B cell (primary cell): ENCODE measurements around the gene GPR156. TPM values are rescaled to one million over a fixed set of nuclear protein-coding genes. Genes with fewer than 3 reads are reported as not detected.

Source experiments
- ATAC-seq: fragments of 200-7000 bp; cut with Tn5 transposase; one replicate; pipeline ENCODE4 v1.10.0; 2021; ENCODE audit warnings: low read depth, mild to moderate bottlenecking, moderate number of reproducible peaks, moderate library complexity
- CTCF ChIA-PET: fragments of 350-600 bp; sonication (Branson Sonifier 250); formaldehyde crosslinking; loops from one replicate; lab custom pipeline; 2021; ENCODE audit warnings: antibody characterized with exemption, inconsistent platforms; lab: Charles Lee
- POLR2A ChIA-PET: fragments of 350-600 bp; sonication (Branson Sonifier 250); formaldehyde crosslinking; loops from one replicate; lab custom pipeline; 2021; ENCODE audit warnings: antibody characterized with exemption; lab: Charles Lee
- DNase-seq: peaks from one replicate; pipeline ENCODE4 v3.0.0; 2013
- H2AFZ ChIP-seq: 2 replicates; pipeline ENCODE4 v1.6.1; 2012; ENCODE audit warnings: mild to moderate bottlenecking, low read depth, low read length; ENCODE audit not compliant: insufficient read depth, poor library complexity, severe bottlenecking
- H3K27ac ChIP-seq, 2 donors: 1 replicate in 1 of 2; 2 replicates in 1 of 2; pipeline ENCODE4 v1.5.1; 2012 to 2013; ENCODE audit warnings: low read length in 2 of 2, mild to moderate bottlenecking in 2 of 2, moderate library complexity in 1 of 2
- H3K27me3 ChIP-seq, 4 experiments: fragments of 200-600 bp in 1 of 4; sonication (generic) in 1 of 4; replicated peaks in 1 of 4; 1 replicate in 2 of 4; 2 replicates in 2 of 4; pipeline versions ENCODE4 v1.6.1 to v1.7.0; 2013 to 2016; ENCODE audit warnings: low read length in 3 of 4, mild to moderate bottlenecking in 2 of 4, mixed read lengths in 1 of 4, moderate library complexity in 1 of 4; ENCODE audit not compliant: insufficient read depth in 4 of 4, control insufficient read depth in 3 of 4; ENCODE audit errors: control extremely low read depth in 1 of 4
- H3K36me3 ChIP-seq, 2 experiments: replicated peaks in 1 of 2; 1 replicate in 1 of 2; 2 replicates in 1 of 2; pipeline versions ENCODE4 v1.6.1 to v1.7.1; 2013; ENCODE audit warnings: low read length in 1 of 2; ENCODE audit not compliant: insufficient read depth in 2 of 2, control insufficient read depth in 1 of 2; ENCODE audit errors: control extremely low read depth in 1 of 2, extremely low read depth in 1 of 2
- H3K4me1 ChIP-seq, 2 donors: fragments of 200-600 bp in 1 of 2; sonication (generic) in 1 of 2; 1 replicate in 1 of 2; 2 replicates in 1 of 2; pipeline versions ENCODE4 v1.5.1 to v1.6.1; 2013 to 2017; ENCODE audit warnings: low read length in 2 of 2; ENCODE audit not compliant: control insufficient read depth in 2 of 2, insufficient read depth in 2 of 2
- H3K4me2 ChIP-seq: replicated peaks from 2 replicates; pipeline ENCODE3; 2012; ENCODE audit warnings: mild to moderate bottlenecking, low read depth, low read length; ENCODE audit not compliant: poor library complexity, severe bottlenecking
- H3K4me3 ChIP-seq, 5 experiments: fragments of 200-600 bp in 1 of 5; sonication (generic) in 1 of 5; 1 replicate in 3 of 5; 2 replicates in 2 of 5; pipeline versions ENCODE4 v1.5.1 to v1.7.0; 2011 to 2016; ENCODE audit warnings: low read length in 4 of 5, mild to moderate bottlenecking in 4 of 5, low read depth in 2 of 5, control low read depth in 1 of 5, moderate library complexity in 1 of 5; ENCODE audit not compliant: insufficient read depth in 1 of 5; ENCODE audit errors: control extremely low read depth in 1 of 5, extremely low read depth in 1 of 5
- H3K79me2 ChIP-seq: fragments of 200-600 bp; sonication (generic); one replicate; pipeline ENCODE4 v1.6.0; 2016; ENCODE audit warnings: low read length; ENCODE audit not compliant: control insufficient read depth, insufficient read depth
- H3K9ac ChIP-seq: fragments of 200-600 bp; sonication (generic); 2 replicates; pipeline ENCODE4 v1.6.1; 2017; ENCODE audit warnings: mild to moderate bottlenecking, low read length, moderate library complexity
- H3K9me3 ChIP-seq, 3 donors: one replicate each; pipeline versions ENCODE4 v1.6.1 to v1.7.1; 2013; ENCODE audit warnings: low read length in 2 of 3; ENCODE audit not compliant: control insufficient read depth in 2 of 3, insufficient read depth in 1 of 3; ENCODE audit errors: control extremely low read depth in 1 of 3
- H4K20me1 ChIP-seq: 2 replicates; pipeline ENCODE4 v1.6.0; 2012; ENCODE audit warnings: mild to moderate bottlenecking, low read length; ENCODE audit not compliant: insufficient read depth, control insufficient read depth, poor library complexity, severe bottlenecking
- H3K27ac Mint-ChIP-seq: one replicate; pipeline ENCODE4 v1.8.0; 2021; ENCODE audit warnings: mixed read lengths
- H3K27me3 Mint-ChIP-seq: one replicate; pipeline ENCODE4 v1.8.0; 2021; ENCODE audit warnings: mixed read lengths
- H3K4me1 Mint-ChIP-seq: one replicate; pipeline ENCODE4 v1.8.0; 2021; ENCODE audit warnings: mixed read lengths
- H3K4me3 Mint-ChIP-seq: one replicate; pipeline ENCODE4 v1.8.0; 2021; ENCODE audit warnings: mixed read lengths
- H3K9me3 Mint-ChIP-seq: one replicate; pipeline ENCODE4 v1.8.0; 2022; ENCODE audit warnings: mixed read lengths; ENCODE audit not compliant: insufficient read depth
- EZH2 ChIP-seq: IDR thresholded peaks from 2 replicates; pipeline ENCODE4 v1.6.1; 2012; ENCODE audit warnings: borderline replicate concordance, low read depth, mild to moderate bottlenecking, moderate library complexity, low read length; ENCODE audit not compliant: insufficient read depth, poor library complexity, severe bottlenecking
- WGBS: methylation state at CpG from one replicate; pipeline ENCODE4 v1.1.5; 2013; ENCODE audit warnings: missing lambda C conversion rate; ENCODE audit not compliant: insufficient coverage; 5-methylcytosine and 5-hydroxymethylcytosine counted together
- intact Hi-C: fragments of 100-400 bp; cut with micrococcal nuclease; formaldehyde crosslinking; loops from one replicate; pipeline ENCODE4 v1.10.0; 2022
- polyA plus RNA-seq: library from polyadenylated mRNA; depleted of rRNA; stranded (reverse); fragments of >200 nt; gene quantifications from 2 replicates; pipeline ENCODE4 v1.2.3, GENCODE V29; 2012
- total RNA-seq, 2 donors: library from RNA; stranded (reverse); fragments of 120-200 nt in 1 of 2; gene quantifications; 1 replicate in 1 of 2; 2 replicates in 1 of 2; pipeline versions ENCODE4 v1.2.3 to v1.2.4, GENCODE V29; 2013 to 2022
- TF ChIP-seq, protein P1 (sequence below): fragments of 200-600 bp; IDR thresholded peaks from one replicate; pipeline ENCODE4 v1.8.0; 2022; ENCODE audit warnings: antibody characterized with exemption, mild to moderate bottlenecking

The GPR156 gene
- total and polyA plus RNA-seq, 2 donors (not counting 1 experiment from before 2014, with no cell fraction given), result 0.03 to 0.20 TPM

DNA sequence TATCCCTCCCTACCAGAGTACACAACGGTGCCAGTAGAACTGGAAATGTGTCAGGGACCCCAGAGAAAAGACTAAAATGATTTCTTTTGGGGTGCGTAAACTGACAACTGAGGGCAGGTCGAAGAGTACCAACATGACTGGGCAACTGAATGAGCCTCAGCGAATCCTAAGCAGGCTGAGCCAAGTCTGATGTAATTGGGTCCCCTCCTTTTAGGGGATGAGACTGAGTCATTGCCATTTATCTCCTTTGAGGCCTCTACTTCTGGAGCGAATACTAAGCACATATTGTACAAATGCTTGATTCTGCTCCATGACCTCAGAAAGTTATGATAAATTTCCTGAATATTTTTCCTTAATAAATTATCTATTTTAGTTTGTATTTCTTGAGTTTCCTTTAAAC lies 17.3 kb upstream of the GPR156 start:
- H3K27ac ChIP-seq, result no peak overlapping the region
- no peak overlapping the region for H3K4me3 ChIP-seq
- H3K9ac ChIP-seq, result no peak overlapping the region
- ChIA-PET POLR2A (no interaction called here), CTCF (no interaction called here)
- no peaks in the 10 kb centered on the region for H3K9me3 Mint-ChIP-seq
- no peaks in the 10 kb centered on the region for H3K4me1 ChIP-seq
- intact Hi-C loops, result no loop called here
- no peak for ATAC-seq
- no peak overlapping the region for H3K4me3 Mint-ChIP-seq
- H3K4me1 Mint-ChIP-seq, result no peaks in the 10 kb centered on the region
- TF ChIP-seq EZH2, result no peak
- TF ChIP-seq, protein P1, sequence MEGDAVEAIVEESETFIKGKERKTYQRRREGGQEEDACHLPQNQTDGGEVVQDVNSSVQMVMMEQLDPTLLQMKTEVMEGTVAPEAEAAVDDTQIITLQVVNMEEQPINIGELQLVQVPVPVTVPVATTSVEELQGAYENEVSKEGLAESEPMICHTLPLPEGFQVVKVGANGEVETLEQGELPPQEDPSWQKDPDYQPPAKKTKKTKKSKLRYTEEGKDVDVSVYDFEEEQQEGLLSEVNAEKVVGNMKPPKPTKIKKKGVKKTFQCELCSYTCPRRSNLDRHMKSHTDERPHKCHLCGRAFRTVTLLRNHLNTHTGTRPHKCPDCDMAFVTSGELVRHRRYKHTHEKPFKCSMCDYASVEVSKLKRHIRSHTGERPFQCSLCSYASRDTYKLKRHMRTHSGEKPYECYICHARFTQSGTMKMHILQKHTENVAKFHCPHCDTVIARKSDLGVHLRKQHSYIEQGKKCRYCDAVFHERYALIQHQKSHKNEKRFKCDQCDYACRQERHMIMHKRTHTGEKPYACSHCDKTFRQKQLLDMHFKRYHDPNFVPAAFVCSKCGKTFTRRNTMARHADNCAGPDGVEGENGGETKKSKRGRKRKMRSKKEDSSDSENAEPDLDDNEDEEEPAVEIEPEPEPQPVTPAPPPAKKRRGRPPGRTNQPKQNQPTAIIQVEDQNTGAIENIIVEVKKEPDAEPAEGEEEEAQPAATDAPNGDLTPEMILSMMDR, result no peak
- no peaks in the 10 kb centered on the region for H4K20me1 ChIP-seq
- peaks cover 0 to 7% (median 0%) of the 10 kb centered on the region in 3 donors for H3K9me3 ChIP-seq
- DNase-seq, result no peak
- no peaks in the 10 kb centered on the region for H3K36me3 ChIP-seq
- H3K79me2 ChIP-seq, result no peaks in the 10 kb centered on the region
- WGBS, result 95% methylated on average over 3 of the region's 5 CpGs
- no peaks in the 10 kb centered on the region for H3K27me3 Mint-ChIP-seq
- no peak overlapping the region for H3K4me2 ChIP-seq
- no peaks in the 10 kb centered on the region for H3K27me3 ChIP-seq
- no peak overlapping the region for H3K27ac Mint-ChIP-seq
- no peak overlapping the region for H2AFZ ChIP-seq

DNA sequence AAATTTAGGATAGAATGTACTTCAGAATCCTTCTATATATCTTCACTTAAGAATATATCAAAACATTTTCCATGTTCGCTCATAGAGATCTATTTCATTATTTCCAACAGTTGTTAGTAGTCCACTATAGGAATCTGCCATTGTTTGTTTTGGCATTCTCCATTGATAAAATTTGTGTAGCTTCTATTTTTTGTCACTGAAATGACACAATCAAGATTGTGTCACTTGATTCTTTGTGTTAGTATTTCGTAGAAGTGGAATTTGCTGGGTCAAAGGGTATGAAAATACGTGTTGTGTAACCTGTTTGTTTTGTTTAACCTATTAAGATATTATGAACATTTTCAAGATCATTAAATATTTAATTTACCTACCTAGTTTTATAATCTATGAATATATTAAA lies 15.9 kb upstream of the GPR156 start:
- Histone ChIP-seq H3K9ac (no peak overlapping the region), H3K27me3 (no peaks in the 10 kb centered on the region), H3K4me1 (no peaks in the 10 kb centered on the region), H4K20me1 (no peaks in the 10 kb centered on the region), H3K4me2 (no peak overlapping the region), H3K27ac (no peak overlapping the region), H2AFZ (no peak overlapping the region), H3K4me3 (no peak overlapping the region), H3K36me3 (no peaks in the 10 kb centered on the region), H3K79me2 (no peaks in the 10 kb centered on the region), H3K9me3 (no peaks in the 10 kb centered on the region)
- CTCF ChIA-PET, result interaction anchor here (1.2 kb wide), 1 partner anchor 117 kb away, joined by 3 read pairs; no protein-coding TSS in a partner anchor
- ATAC-seq (no peak), DNase-seq (no peak)
- TF ChIP-seq, protein P1, result no peak
- no peak for TF ChIP-seq EZH2
- H3K4me1 Mint-ChIP-seq, result no peaks in the 10 kb centered on the region
- peaks cover 4% of the 10 kb centered on the region for H3K27me3 Mint-ChIP-seq
- intact Hi-C loops, result no loop called here
- WGBS, result no CpG with 5 or more reads among the region's 3 CpGs
- no peak overlapping the region for H3K27ac Mint-ChIP-seq
- no peak overlapping the region for H3K4me3 Mint-ChIP-seq
- POLR2A ChIA-PET, result no interaction called here
- H3K9me3 Mint-ChIP-seq, result no peaks in the 10 kb centered on the region
